H9 (cell line): ENCODE results near the gene C16orf74. TPM values are rescaled to one million over a fixed set of nuclear protein-coding genes. Genes with fewer than 3 reads are reported as not detected.

Source experiments
- DNase-seq: peaks from one replicate; pipeline ENCODE4 v3.0.0-alpha.2; 2017
- H2AFZ ChIP-seq: one replicate; pipeline ENCODE4 v1.6.1; 2013; ENCODE audit warnings: mild to moderate bottlenecking, low read length, control low read depth, moderate library complexity
- H2AK5ac ChIP-seq: 2 replicates; pipeline ENCODE4 v1.6.1; 2013; ENCODE audit warnings: low read length, control low read depth, mixed read lengths; ENCODE audit not compliant: insufficient read length
- H2BK120ac ChIP-seq: one replicate; pipeline ENCODE4 v1.6.1; 2013; ENCODE audit warnings: low read depth, mild to moderate bottlenecking, low read length, control low read depth, inconsistent platforms; ENCODE audit not compliant: poor library complexity, severe bottlenecking
- H2BK12ac ChIP-seq: 2 replicates; pipeline ENCODE4 v1.6.1; 2013; ENCODE audit warnings: low read length, control low read depth, mixed read lengths, low read depth; ENCODE audit not compliant: insufficient read length
- H2BK15ac ChIP-seq: 2 replicates; pipeline ENCODE4 v1.6.1; 2013; ENCODE audit warnings: low read depth, low read length, control low read depth
- H2BK20ac ChIP-seq: one replicate; pipeline ENCODE4 v1.6.1; 2013; ENCODE audit warnings: low read depth, mild to moderate bottlenecking, low read length, control low read depth, inconsistent platforms; ENCODE audit not compliant: poor library complexity, severe bottlenecking
- H2BK5ac ChIP-seq: 2 replicates; pipeline ENCODE4 v1.6.1; 2013; ENCODE audit warnings: low read length, control low read depth, mixed read lengths; ENCODE audit not compliant: insufficient read length
- H3K14ac ChIP-seq: 2 replicates; pipeline ENCODE4 v1.6.1; 2013; ENCODE audit warnings: low read length, control low read depth; ENCODE audit not compliant: insufficient read depth
- H3K18ac ChIP-seq: 2 replicates; pipeline ENCODE4 v1.6.1; 2013; ENCODE audit warnings: low read depth, mild to moderate bottlenecking, mixed read lengths, low read length, control low read depth; ENCODE audit not compliant: insufficient read length
- H3K23ac ChIP-seq: 2 replicates; pipeline ENCODE4 v1.6.1; 2013; ENCODE audit warnings: low read length, control low read depth, mixed read lengths, low read depth; ENCODE audit not compliant: insufficient read length
- H3K23me2 ChIP-seq: 2 replicates; pipeline ENCODE4 v1.6.1; 2013; ENCODE audit warnings: low read depth, mild to moderate bottlenecking, mixed read lengths, low read length, control low read depth; ENCODE audit not compliant: insufficient read length, poor library complexity, severe bottlenecking
- H3K27ac ChIP-seq: 2 replicates; pipeline ENCODE4 v1.5.1; 2013; ENCODE audit warnings: low read length, control low read depth, mixed read lengths, low read depth; ENCODE audit not compliant: insufficient read length
- H3K27me3 ChIP-seq: 2 replicates; pipeline ENCODE4 v1.6.1; 2013; ENCODE audit warnings: low read length, control low read depth, inconsistent platforms; ENCODE audit not compliant: insufficient read depth
- H3K4ac ChIP-seq: 2 replicates; pipeline ENCODE4 v1.6.1; 2013; ENCODE audit warnings: low read depth, mild to moderate bottlenecking, control low read depth, inconsistent platforms, low read length, moderate library complexity
- H3K4me1 ChIP-seq: 2 replicates; pipeline ENCODE4 v1.6.1; 2013; ENCODE audit warnings: low read length, control low read depth, inconsistent platforms; ENCODE audit not compliant: insufficient read depth
- H3K4me2 ChIP-seq: 2 replicates; pipeline ENCODE4 v1.6.1; 2013; ENCODE audit warnings: low read length, control low read depth, mixed read lengths; ENCODE audit not compliant: insufficient read length, insufficient read depth
- H3K56ac ChIP-seq: 2 replicates; pipeline ENCODE4 v1.6.1; 2013; ENCODE audit warnings: low read depth, mild to moderate bottlenecking, mixed read lengths, low read length, control low read depth; ENCODE audit not compliant: insufficient read length
- H3K79me1 ChIP-seq: 2 replicates; pipeline ENCODE4 v1.6.1; 2013; ENCODE audit warnings: low read depth, mild to moderate bottlenecking, moderate library complexity, low read length, control low read depth, inconsistent platforms; ENCODE audit not compliant: insufficient read depth, poor library complexity, severe bottlenecking
- H3K79me2 ChIP-seq: 2 replicates; pipeline ENCODE4 v1.6.1; 2013; ENCODE audit warnings: low read length, control low read depth, inconsistent platforms; ENCODE audit not compliant: insufficient read depth
- H3K9ac ChIP-seq: 2 replicates; pipeline ENCODE4 v1.6.1; 2013; ENCODE audit warnings: low read length, control low read depth, mixed read lengths; ENCODE audit not compliant: insufficient read length; ENCODE audit errors: extremely low read depth
- H3K9me3 ChIP-seq: one replicate; pipeline ENCODE4 v1.6.1; 2013; ENCODE audit warnings: low read depth, low read length, inconsistent platforms; ENCODE audit not compliant: control insufficient read depth
- H3T11ph ChIP-seq: one replicate; pipeline ENCODE4 v1.6.1; 2013; ENCODE audit warnings: mild to moderate bottlenecking, low read length, control low read depth, inconsistent platforms
- H4K20me1 ChIP-seq: one replicate; pipeline ENCODE4 v1.6.1; 2013; ENCODE audit not compliant: control insufficient read depth, insufficient read length, insufficient read depth
- H4K5ac ChIP-seq: 2 replicates; pipeline ENCODE4 v1.6.1; 2013; ENCODE audit warnings: low read depth, mild to moderate bottlenecking, mixed read lengths, low read length, control low read depth; ENCODE audit not compliant: insufficient read length
- H4K8ac ChIP-seq: replicated peaks from 2 replicates; pipeline ENCODE4 v1.6.1; 2013; ENCODE audit warnings: low read length, control low read depth, mixed read lengths, low read depth; ENCODE audit not compliant: insufficient read length
- H4K91ac ChIP-seq: 2 replicates; pipeline ENCODE4 v1.6.1; 2013; ENCODE audit warnings: low read depth, mild to moderate bottlenecking, moderate library complexity, mixed read lengths, low read length, control low read depth; ENCODE audit not compliant: insufficient read length
- H3K27ac Mint-ChIP-seq, 3 experiments: 2 replicates in 2 of 3; 3 replicates in 1 of 3; pipeline ENCODE4 v1.8.0; 2020 to 2021; ENCODE audit warnings: mixed read lengths in 3 of 3, mild to moderate bottlenecking in 1 of 3, moderate library complexity in 1 of 3
- H3K27me3 Mint-ChIP-seq: 2 replicates; pipeline ENCODE4 v1.8.0; 2021; ENCODE audit warnings: low read depth, mild to moderate bottlenecking, moderate library complexity, mixed read lengths
- H3K36me3 Mint-ChIP-seq, 3 experiments: 2 replicates in 2 of 3; 3 replicates in 1 of 3; pipeline ENCODE4 v1.8.0; 2020 to 2021; ENCODE audit warnings: low read depth in 3 of 3, mixed read lengths in 3 of 3; ENCODE audit not compliant: insufficient read depth in 1 of 3
- H3K4me1 Mint-ChIP-seq, 2 experiments: 2 replicates each; pipeline ENCODE4 v1.8.0; 2020; ENCODE audit warnings: mixed read lengths in 2 of 2
- H3K4me3 Mint-ChIP-seq, 2 experiments: 2 replicates in 1 of 2; 3 replicates in 1 of 2; pipeline ENCODE4 v1.8.0; 2020 to 2021; ENCODE audit warnings: mild to moderate bottlenecking in 2 of 2, mixed read lengths in 2 of 2, moderate library complexity in 1 of 2
- H3K9me3 Mint-ChIP-seq, 2 experiments: 2 replicates in 1 of 2; 3 replicates in 1 of 2; pipeline ENCODE4 v1.8.0; 2020; ENCODE audit warnings: mild to moderate bottlenecking in 2 of 2, mixed read lengths in 2 of 2, moderate library complexity in 1 of 2
- WGBS: extraction: QIAGEN DNeasy Blood & Tissue Kit; methylation state at CpG from one replicate; pipeline ENCODE4 v1.1.7; 2013; ENCODE audit warnings: missing lambda C conversion rate, low lambda C conversion rate, mixed read lengths; ENCODE audit not compliant: insufficient read length; ENCODE audit errors: extremely low coverage; 5-methylcytosine and 5-hydroxymethylcytosine counted together
- total RNA-seq: library from RNA; stranded (reverse); gene quantifications from 2 replicates; pipeline ENCODE4 v1.2.1, GENCODE V29; 2021
- TF ChIP-seq, protein P1 (sequence below): fragments of 200-600 bp; sonication (generic); conservative IDR thresholded peaks from 3 replicates; pipeline ENCODE4 v1.8.0; 2021; ENCODE audit warnings: antibody characterized with exemption, mild to moderate bottlenecking

Gene C16orf74
- total RNA-seq, 1 experiment from 2014 or later = 5.6 TPM

DNA sequence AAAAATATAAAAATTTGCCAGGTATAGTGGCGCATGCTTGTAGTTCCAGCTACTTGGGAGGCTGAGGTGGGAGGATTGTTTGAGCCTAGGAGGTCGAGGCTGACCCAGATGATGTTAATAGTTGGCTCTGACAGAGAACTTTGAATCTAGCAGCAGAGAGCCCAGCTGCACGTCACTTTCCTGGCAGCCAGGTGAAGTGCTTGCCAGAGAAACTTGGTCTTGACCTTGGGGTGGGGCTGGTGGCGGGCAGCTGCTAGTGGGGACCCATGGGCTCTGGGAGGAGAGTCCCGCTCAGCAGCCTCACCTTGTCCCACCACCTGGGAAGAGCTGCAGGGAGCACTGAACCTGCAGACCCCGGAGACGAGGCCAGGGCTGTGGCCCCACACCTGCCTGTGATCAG, 3.1 kb upstream of the C16orf74 start:
- TF ChIP-seq, protein P1, sequence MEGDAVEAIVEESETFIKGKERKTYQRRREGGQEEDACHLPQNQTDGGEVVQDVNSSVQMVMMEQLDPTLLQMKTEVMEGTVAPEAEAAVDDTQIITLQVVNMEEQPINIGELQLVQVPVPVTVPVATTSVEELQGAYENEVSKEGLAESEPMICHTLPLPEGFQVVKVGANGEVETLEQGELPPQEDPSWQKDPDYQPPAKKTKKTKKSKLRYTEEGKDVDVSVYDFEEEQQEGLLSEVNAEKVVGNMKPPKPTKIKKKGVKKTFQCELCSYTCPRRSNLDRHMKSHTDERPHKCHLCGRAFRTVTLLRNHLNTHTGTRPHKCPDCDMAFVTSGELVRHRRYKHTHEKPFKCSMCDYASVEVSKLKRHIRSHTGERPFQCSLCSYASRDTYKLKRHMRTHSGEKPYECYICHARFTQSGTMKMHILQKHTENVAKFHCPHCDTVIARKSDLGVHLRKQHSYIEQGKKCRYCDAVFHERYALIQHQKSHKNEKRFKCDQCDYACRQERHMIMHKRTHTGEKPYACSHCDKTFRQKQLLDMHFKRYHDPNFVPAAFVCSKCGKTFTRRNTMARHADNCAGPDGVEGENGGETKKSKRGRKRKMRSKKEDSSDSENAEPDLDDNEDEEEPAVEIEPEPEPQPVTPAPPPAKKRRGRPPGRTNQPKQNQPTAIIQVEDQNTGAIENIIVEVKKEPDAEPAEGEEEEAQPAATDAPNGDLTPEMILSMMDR = no peak
- no peak overlapping the region for H3K4me3 Mint-ChIP-seq

More for the DNA sequence above, 3.1 kb upstream of the C16orf74 start:
- peaks cover 8% of the 10 kb centered on the region for H3K23me2 ChIP-seq
- H3K4me2 ChIP-seq = no peak overlapping the region
- peak overlapping the region; percentile 15; the same call in 1 of the 2 replicates for H3K14ac ChIP-seq
- H3K9me3 ChIP-seq = no peaks in the 10 kb centered on the region
- Mint-ChIP-seq H3K9me3 (no peaks in the 10 kb centered on the region), H3K4me1 (peaks cover 32 to 41% of the 10 kb centered on the region in 2 experiments), H3K27me3 (peaks cover 38% of the 10 kb centered on the region), H3K36me3 (no peaks in the 10 kb centered on the region), H3K27ac (no peak overlapping the region)
- H2AK5ac ChIP-seq = no peak overlapping the region
- H3K27me3 ChIP-seq = no peaks in the 10 kb centered on the region; the same call in 1 of the 2 replicates
- H3K23ac ChIP-seq = no peak overlapping the region
- no peak overlapping the region for H2BK15ac ChIP-seq
- no peak overlapping the region for H3K56ac ChIP-seq
- H2BK5ac ChIP-seq = no peak overlapping the region
- H4K8ac ChIP-seq = no peak overlapping the region
- H4K5ac ChIP-seq = no peak overlapping the region
- no peak for DNase-seq
- H4K20me1 ChIP-seq = no peaks in the 10 kb centered on the region
- no peak overlapping the region for H2AFZ ChIP-seq
- H3K79me1 ChIP-seq = no peaks in the 10 kb centered on the region
- no CpG with 5 or more reads among the region's 7 CpGs for WGBS
- no peak overlapping the region for H3K9ac ChIP-seq
- no peak overlapping the region for H2BK20ac ChIP-seq
- no peak overlapping the region for H3K27ac ChIP-seq
- no peak overlapping the region for H3K18ac ChIP-seq
- H3K79me2 ChIP-seq = no peaks in the 10 kb centered on the region
- H3K4me1 ChIP-seq = no peaks in the 10 kb centered on the region; the same call in 1 of the 2 replicates
- no peak overlapping the region for H3K4ac ChIP-seq
- no peak overlapping the region for H2BK120ac ChIP-seq
- H2BK12ac ChIP-seq = no peak overlapping the region
- H3T11ph ChIP-seq = no peak overlapping the region
- no peak overlapping the region for H4K91ac ChIP-seq
